ENCODE measurements around the gene NT5C3B. TPM values are rescaled to one million over a fixed set of nuclear protein-coding genes. Genes with fewer than 3 reads are reported as not detected.

NT5C3B gene
- total RNA-seq, 1 experiment from 2014 or later = 48.8 TPM

GRCh38 chr17:41806685-41807445 is 29.2 kb downstream of the NT5C3B start:
- CTCF ChIA-PET = no interaction called here
- no peaks in the 10 kb centered on the region for H3K9me3 ChIP-seq (ENCODE audit: insufficient read depth, low read depth)
- 0 out of 2 replicates have a peak, but pooled peaks cover 7% of the 10 kb centered on the region for H3K36me3 ChIP-seq (ENCODE audit: low read depth)
- no peak overlapping the region for H2AFZ ChIP-seq
- TF ChIP-seq CTCF (conservative IDR thresholded peaks at IDR 0.05) (no peak), EZH2 (IDR thresholded peaks at IDR 0.05; ENCODE audit: low read depth) (no peak)
- peaks cover 17% of the 10 kb centered on the region for H3K4me1 ChIP-seq (replicated peaks; ENCODE audit: insufficient read depth)
- H3K27ac ChIP-seq = no peak overlapping the region
- H4K20me1 ChIP-seq (ENCODE audit: insufficient read depth) = no peaks in the 10 kb centered on the region
- POLR2A ChIA-PET (ENCODE audit: unreplicated experiment) = no interaction called here
- no peak overlapping the region for H3K4me2 ChIP-seq
- no peak overlapping the region for H3K4me3 ChIP-seq
- H3F3A ChIP-seq (ENCODE audit: insufficient read depth, low read depth) = peaks cover 13% of the 10 kb centered on the region
- H3K9me2 ChIP-seq (ENCODE audit: insufficient read depth) = no peaks in the 10 kb centered on the region
- H3K79me2 ChIP-seq (ENCODE audit: low read depth) = peaks cover 33% of the 10 kb centered on the region
- BruUV-seq (replicated peaks) = no TSS peak
- intact Hi-C loops (cut with micrococcal nuclease; ENCODE audit: unreplicated experiment) = no loop called here
- no peaks in the 10 kb centered on the region for H3K27me3 ChIP-seq (ENCODE audit: insufficient read depth, low read depth)
- DNase-seq = no peak

- no peaks in the 10 kb centered on the region for H3K9me2 ChIP-seq (ENCODE audit: insufficient read depth)
- H3K9me3 ChIP-seq (ENCODE audit: insufficient read depth, low read depth) = no peaks in the 10 kb centered on the region
- peaks cover 27% of the 10 kb centered on the region; the same call in 1 of the 2 replicates for H3F3A ChIP-seq (ENCODE audit: insufficient read depth, low read depth)
- DNase-seq = no peak
- no peaks in the 10 kb centered on the region for H3K27me3 ChIP-seq (ENCODE audit: insufficient read depth, low read depth)
- no TSS peak for BruUV-seq (replicated peaks)
- H3K36me3 ChIP-seq (ENCODE audit: low read depth) = 0 out of 2 replicates have a peak, but pooled peaks cover 4% of the 10 kb centered on the region
- peaks cover 24% of the 10 kb centered on the region for H3K4me1 ChIP-seq (replicated peaks; ENCODE audit: insufficient read depth)
- H3K4me2 ChIP-seq = no peak overlapping the region
- H3K27ac ChIP-seq = no peak overlapping the region
- POLR2A ChIA-PET (ENCODE audit: unreplicated experiment) = interaction anchor here (0.7 kb wide), 1 partner anchor 18 kb away, joined by 17 read pairs; no protein-coding TSS in a partner anchor
- no peaks in the 10 kb centered on the region for H4K20me1 ChIP-seq (ENCODE audit: insufficient read depth)
- 0 out of 2 replicates have a peak, but pooled peaks cover 3% of the 10 kb centered on the region for H3K79me2 ChIP-seq (ENCODE audit: low read depth)
- no peak overlapping the region for H3K4me3 ChIP-seq
- TF ChIP-seq EZH2 (IDR thresholded peaks at IDR 0.05; ENCODE audit: low read depth) (no peak), CTCF (conservative IDR thresholded peaks at IDR 0.05) (no peak)
- CTCF ChIA-PET = interaction anchor here (0.6 kb wide), 1 partner anchor 9 kb away, joined by 3 read pairs; the partner anchor contains the start of gene P3H4
- H2AFZ ChIP-seq = no peak overlapping the region
- intact Hi-C loops (cut with micrococcal nuclease; ENCODE audit: unreplicated experiment) = loop anchor here (5.0 kb wide), 1 partner anchor 116 kb away; the partner anchor contains the start of gene EIF1
These were observed 32.7 kb downstream of the NT5C3B start for GRCh38 chr17:41803049-41804020.
